ENCODE data around the gene NEK1. TPM values are rescaled to one million over a fixed set of nuclear protein-coding genes. Genes with fewer than 3 reads are reported as not detected.
A peak's percentile ranks its signal among the peaks of the same experiment; 100 is the strongest.

The NEK1 gene
- total RNA-seq, 1 donor from 2014 or later: 13.0 TPM

GRCh38 chr4:169612871-169613859 lies 782 bp upstream of the NEK1 start:
- Mint-ChIP-seq H3K4me1 (ENCODE audit: low read depth, unreplicated experiment) (peaks cover 18% of the 10 kb centered on the region), H3K36me3 (ENCODE audit: low read depth, unreplicated experiment) (no peaks in the 10 kb centered on the region), H3K9me3 (ENCODE audit: unreplicated experiment) (no peaks in the 10 kb centered on the region), H3K4me3 (ENCODE audit: unreplicated experiment) (peak overlapping the region; percentile 95), H3K27me3 (ENCODE audit: low read depth, unreplicated experiment) (no peaks in the 10 kb centered on the region), H3K27ac (ENCODE audit: unreplicated experiment) (peak overlapping the region; percentile 96)
- Histone ChIP-seq H4K20me1 (ENCODE audit: insufficient read depth, low read length) (no peaks in the 10 kb centered on the region), H3K9ac (ENCODE audit: low read length) (peak overlapping the region; percentile 93), H3K9me3 (ENCODE audit: insufficient read depth, low read depth, low read length) (no peaks in the 10 kb centered on the region), H3K27me3 (ENCODE audit: insufficient read depth, low read length) (no peaks in the 10 kb centered on the region), H3K4me3 (ENCODE audit: insufficient read depth, low read depth, low read length) (peak overlapping the region; percentile 92), H3K4me2 (ENCODE audit: low read length) (peak overlapping the region; percentile 98), H2AFZ (ENCODE audit: low read depth, low read length) (peak overlapping the region; percentile 71), H3K36me3 (ENCODE audit: insufficient read depth, low read length) (no peaks in the 10 kb centered on the region), H3K27ac (ENCODE audit: low read depth, low read length) (peak overlapping the region; percentile 59), H3K4me1 (ENCODE audit: insufficient read depth, low read length) (peaks cover 15% of the 10 kb centered on the region), H3K79me2 (ENCODE audit: insufficient read depth, low read length) (peaks cover 25% of the 10 kb centered on the region)
- FAIRE-seq (no peak), DNase-seq (ENCODE audit: low read depth) (peak; percentile 71)
- TF ChIP-seq EZH2 (IDR thresholded peaks at IDR 0.05; ENCODE audit: insufficient read depth, low read length): no peak
- peak; percentile 82 for TF ChIP-seq CTCF (IDR thresholded peaks at IDR 0.05; ENCODE audit: insufficient read depth, low read depth, low read length)

GRCh38 chr4:169611157-169611556 lies 1.2 kb downstream of the NEK1 start:
- no peak for TF ChIP-seq EZH2 (IDR thresholded peaks at IDR 0.05; ENCODE audit: insufficient read depth, low read length)
- TF ChIP-seq CTCF (IDR thresholded peaks at IDR 0.05; ENCODE audit: insufficient read depth, low read depth, low read length): no peak
- H3K4me3 Mint-ChIP-seq (ENCODE audit: unreplicated experiment): peak overlapping the region; percentile 95
- no peaks in the 10 kb centered on the region for H3K27me3 Mint-ChIP-seq (ENCODE audit: low read depth, unreplicated experiment)
- H3K27ac ChIP-seq (ENCODE audit: low read depth, low read length): no peak overlapping the region
- H3K4me1 ChIP-seq (ENCODE audit: insufficient read depth, low read length): peaks cover 15% of the 10 kb centered on the region
- no peak overlapping the region for H3K27ac Mint-ChIP-seq (ENCODE audit: unreplicated experiment)
- FAIRE-seq (no peak), DNase-seq (ENCODE audit: low read depth) (no peak)
- no peaks in the 10 kb centered on the region for H4K20me1 ChIP-seq (ENCODE audit: insufficient read depth, low read length)
- no peak overlapping the region for H2AFZ ChIP-seq (ENCODE audit: low read depth, low read length)
- H3K27me3 ChIP-seq (ENCODE audit: insufficient read depth, low read length): no peaks in the 10 kb centered on the region
- peaks cover 20% of the 10 kb centered on the region for H3K4me1 Mint-ChIP-seq (ENCODE audit: low read depth, unreplicated experiment)
- H3K4me2 ChIP-seq (ENCODE audit: low read length): peak overlapping the region; percentile 98
- no peaks in the 10 kb centered on the region for H3K9me3 ChIP-seq (ENCODE audit: insufficient read depth, low read depth, low read length)
- no peaks in the 10 kb centered on the region for H3K36me3 Mint-ChIP-seq (ENCODE audit: low read depth, unreplicated experiment)
- no peaks in the 10 kb centered on the region for H3K36me3 ChIP-seq (ENCODE audit: insufficient read depth, low read length)
- peak overlapping the region; percentile 92 for H3K4me3 ChIP-seq (ENCODE audit: insufficient read depth, low read depth, low read length)
- H3K79me2 ChIP-seq (ENCODE audit: insufficient read depth, low read length): peaks cover 35% of the 10 kb centered on the region
- H3K9me3 Mint-ChIP-seq (ENCODE audit: unreplicated experiment): no peaks in the 10 kb centered on the region
- peak overlapping the region; percentile 93 for H3K9ac ChIP-seq (ENCODE audit: low read length)

Data from astrocyte (in vitro differentiated cells and primary cell).